Measurements from ENCODE around the gene HSD17B14. TPM values are rescaled to one million over a fixed set of nuclear protein-coding genes. Genes with fewer than 3 reads are reported as not detected.

The HSD17B14 gene
- total and polyA plus RNA-seq, 2 of the 13 experiments (the other 11 are each of a cell fraction or from before 2014, with no cell fraction given): 0.58 to 1.2 TPM

DNA sequence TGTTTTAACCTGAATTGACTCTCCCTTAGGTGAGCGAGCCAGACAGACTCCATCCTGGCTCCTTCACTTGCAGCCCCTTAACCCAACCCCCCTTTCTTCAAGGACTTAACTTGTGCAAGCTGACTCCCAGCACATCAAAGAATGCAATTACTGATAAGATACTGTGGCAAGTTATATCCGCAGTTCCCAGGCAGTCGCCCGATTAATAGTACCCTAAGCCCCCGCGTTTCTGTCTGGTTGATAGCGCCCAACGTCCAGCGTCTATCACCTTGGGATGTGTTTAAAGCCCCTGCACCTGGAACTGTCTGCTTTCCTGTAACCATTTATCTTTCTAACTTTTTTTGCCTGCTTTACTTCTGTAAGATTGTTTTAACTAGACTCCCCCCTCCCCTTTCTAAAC is 6.2 kb downstream of the HSD17B14 start:
- no TSS peak for BruUV-seq (replicated peaks)
- DNase-seq (ENCODE audit: low spot score) (no peak), ATAC-seq (no peak), FAIRE-seq (no peak)
- in situ Hi-C loops (cut with HindIII; ENCODE audit: extremely low pct_ligation_motif_present, low pct_unique_long_range_greater_than_20kb) (loop anchor here (10.0 kb wide), 1 partner anchor 155 kb away; the partner anchor contains the start of gene NTN5), intact Hi-C loops (cut with micrococcal nuclease; ENCODE audit: unreplicated experiment) (no loop called here)
- CTCF ChIA-PET (ENCODE audit: low intra/inter-chr PET ratio, low total read pairs): no interaction called here
- POLR2A ChIA-PET: interaction anchor here (1.1 kb wide), 1 partner anchor 42 kb away, joined by 3 read pairs; the partner anchor contains the start of gene PPP1R15A
- Histone ChIP-seq H3K4me3 (replicated peaks in 1 of 3; ENCODE audit: insufficient read depth in 1 of 3, low read depth in 2 of 3, low read length in 3 of 3) (no peak overlapping the region), H2AFZ (ENCODE audit: low read length) (no peak overlapping the region), H4K20me1 (ENCODE audit: insufficient read depth, low read length) (no peaks in the 10 kb centered on the region), H3K4me1 (ENCODE audit: insufficient read depth, low read length) (0 out of 2 replicates have a peak, but pooled peaks cover 5% of the 10 kb centered on the region), H3K4me2 (ENCODE audit: low read depth, low read length) (no peak overlapping the region), H3K27me3 (ENCODE audit: control insufficient read depth in 1 of 2, insufficient read depth in 2 of 2, low read length in 2 of 2) (no peaks in the 10 kb centered on the region), H3K9me3 (ENCODE audit: low read length) (no peaks in the 10 kb centered on the region), H3K36me3 (replicated peaks in 1 of 2; ENCODE audit: control insufficient read depth in 1 of 2, insufficient read depth in 2 of 2, low read length in 2 of 2) (peaks cover 0 to 2% of the 10 kb centered on the region in 2 experiments; a peak in 1 of 5 replicates), H3K9ac (ENCODE audit: insufficient read depth, low read depth, low read length) (no peak overlapping the region), H3K27ac (ENCODE audit: extremely low read length, insufficient read depth, low read length) (no peak overlapping the region), H3K79me2 (ENCODE audit: insufficient read depth, low read length) (no peaks in the 10 kb centered on the region)
- 96% methylated on average over 9 of the region's 9 CpGs for WGBS (ENCODE audit: low lambda C conversion rate)
- TF ChIP-seq, protein P1, sequence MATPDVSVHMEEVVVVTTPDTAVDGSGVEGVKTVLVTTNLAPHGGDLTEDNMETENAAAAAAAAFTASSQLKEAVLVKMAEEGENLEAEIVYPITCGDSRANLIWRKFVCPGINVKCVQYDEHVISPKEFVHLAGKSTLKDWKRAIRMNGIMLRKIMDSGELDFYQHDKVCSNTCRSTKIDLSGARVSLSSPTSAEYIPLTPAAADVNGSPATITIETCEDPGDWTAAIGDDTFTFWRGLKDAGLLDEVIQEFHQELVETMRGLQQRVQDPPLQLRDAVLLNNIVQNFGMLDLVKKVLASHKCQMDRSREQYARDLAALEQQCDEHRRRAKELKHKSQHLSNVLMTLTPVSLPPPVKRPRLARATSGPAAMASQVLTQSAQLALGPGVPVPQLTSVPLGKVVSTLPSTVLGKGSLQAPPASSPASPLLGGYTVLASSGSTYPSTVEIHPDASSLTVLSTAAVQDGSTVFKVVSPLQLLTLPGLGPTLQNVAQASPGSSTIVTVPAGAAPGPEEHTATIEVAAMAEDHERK (CRISPR knock-in tag; IDR thresholded peaks at IDR 0.05; ENCODE audit: low read depth): no peak
- no peak for TF ChIP-seq PAX8 (CRISPR knock-in tag; IDR thresholded peaks at IDR 0.05; ENCODE audit: borderline replicate concordance)
- TF ChIP-seq ZNF710 (CRISPR knock-in tag; IDR thresholded peaks at IDR 0.05; ENCODE audit: borderline replicate concordance): no peak
- no peak for TF ChIP-seq CC2D1A (CRISPR knock-in tag; IDR thresholded peaks at IDR 0.05)
- no peak for TF ChIP-seq MBD4 (IDR thresholded peaks at IDR 0.05; ENCODE audit: borderline replicate concordance, low read length)
- no peak for TF ChIP-seq HNRNPLL (IDR thresholded peaks at IDR 0.05; ENCODE audit: low read depth, low read length, poor library complexity, severe bottlenecking)
- TF ChIP-seq, protein P2, sequence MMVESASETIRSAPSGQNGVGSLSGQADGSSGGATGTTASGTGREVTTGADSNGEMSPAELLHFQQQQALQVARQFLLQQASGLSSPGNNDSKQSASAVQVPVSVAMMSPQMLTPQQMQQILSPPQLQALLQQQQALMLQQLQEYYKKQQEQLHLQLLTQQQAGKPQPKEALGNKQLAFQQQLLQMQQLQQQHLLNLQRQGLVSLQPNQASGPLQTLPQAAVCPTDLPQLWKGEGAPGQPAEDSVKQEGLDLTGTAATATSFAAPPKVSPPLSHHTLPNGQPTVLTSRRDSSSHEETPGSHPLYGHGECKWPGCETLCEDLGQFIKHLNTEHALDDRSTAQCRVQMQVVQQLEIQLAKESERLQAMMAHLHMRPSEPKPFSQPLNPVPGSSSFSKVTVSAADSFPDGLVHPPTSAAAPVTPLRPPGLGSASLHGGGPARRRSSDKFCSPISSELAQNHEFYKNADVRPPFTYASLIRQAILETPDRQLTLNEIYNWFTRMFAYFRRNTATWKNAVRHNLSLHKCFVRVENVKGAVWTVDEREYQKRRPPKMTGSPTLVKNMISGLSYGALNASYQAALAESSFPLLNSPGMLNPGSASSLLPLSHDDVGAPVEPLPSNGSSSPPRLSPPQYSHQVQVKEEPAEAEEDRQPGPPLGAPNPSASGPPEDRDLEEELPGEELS (CRISPR knock-in tag; IDR thresholded peaks at IDR 0.05): no peak
- no peak for TF ChIP-seq ZNF674 (CRISPR knock-in tag; IDR thresholded peaks at IDR 0.05; ENCODE audit: low read depth)
- no peak for TF ChIP-seq NONO (IDR thresholded peaks at IDR 0.05)
- no peak for TF ChIP-seq NONO (CRISPR knock-in tag; conservative IDR thresholded peaks at IDR 0.05)
- no peak for TF ChIP-seq ZC3H13 (CRISPR knock-in tag; IDR thresholded peaks at IDR 0.05)
- TF ChIP-seq LRRFIP1 (CRISPR knock-in tag; conservative IDR thresholded peaks at IDR 0.05): no peak
- no peak for TF ChIP-seq WIZ (CRISPR knock-in tag; IDR thresholded peaks at IDR 0.05)
- TF ChIP-seq CBX5 (CRISPR knock-in tag; IDR thresholded peaks at IDR 0.05; ENCODE audit: borderline replicate concordance): no peak
- no peak for TF ChIP-seq ZNF274 (CRISPR knock-in tag; IDR thresholded peaks at IDR 0.05)
- TF ChIP-seq ZNF776 (CRISPR knock-in tag; IDR thresholded peaks at IDR 0.05): no peak
- TF ChIP-seq, protein P3, sequence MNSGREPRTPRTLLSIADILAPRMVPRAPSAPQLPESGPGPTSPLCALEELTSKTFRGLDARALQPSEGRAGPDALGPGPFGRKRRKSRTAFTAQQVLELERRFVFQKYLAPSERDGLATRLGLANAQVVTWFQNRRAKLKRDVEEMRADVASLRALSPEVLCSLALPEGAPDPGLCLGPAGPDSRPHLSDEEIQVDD (CRISPR knock-in tag; IDR thresholded peaks at IDR 0.05; ENCODE audit: borderline replicate concordance): no peak

All from HepG2 (cell line).